Measurements from ENCODE around the gene BSG. TPM values are rescaled to one million over a fixed set of nuclear protein-coding genes. Genes with fewer than 3 reads are reported as not detected.

Gene BSG
- polyA plus RNA-seq, 3 donors from 2014 or later, result 513 to 682 (median 576) TPM

DNA sequence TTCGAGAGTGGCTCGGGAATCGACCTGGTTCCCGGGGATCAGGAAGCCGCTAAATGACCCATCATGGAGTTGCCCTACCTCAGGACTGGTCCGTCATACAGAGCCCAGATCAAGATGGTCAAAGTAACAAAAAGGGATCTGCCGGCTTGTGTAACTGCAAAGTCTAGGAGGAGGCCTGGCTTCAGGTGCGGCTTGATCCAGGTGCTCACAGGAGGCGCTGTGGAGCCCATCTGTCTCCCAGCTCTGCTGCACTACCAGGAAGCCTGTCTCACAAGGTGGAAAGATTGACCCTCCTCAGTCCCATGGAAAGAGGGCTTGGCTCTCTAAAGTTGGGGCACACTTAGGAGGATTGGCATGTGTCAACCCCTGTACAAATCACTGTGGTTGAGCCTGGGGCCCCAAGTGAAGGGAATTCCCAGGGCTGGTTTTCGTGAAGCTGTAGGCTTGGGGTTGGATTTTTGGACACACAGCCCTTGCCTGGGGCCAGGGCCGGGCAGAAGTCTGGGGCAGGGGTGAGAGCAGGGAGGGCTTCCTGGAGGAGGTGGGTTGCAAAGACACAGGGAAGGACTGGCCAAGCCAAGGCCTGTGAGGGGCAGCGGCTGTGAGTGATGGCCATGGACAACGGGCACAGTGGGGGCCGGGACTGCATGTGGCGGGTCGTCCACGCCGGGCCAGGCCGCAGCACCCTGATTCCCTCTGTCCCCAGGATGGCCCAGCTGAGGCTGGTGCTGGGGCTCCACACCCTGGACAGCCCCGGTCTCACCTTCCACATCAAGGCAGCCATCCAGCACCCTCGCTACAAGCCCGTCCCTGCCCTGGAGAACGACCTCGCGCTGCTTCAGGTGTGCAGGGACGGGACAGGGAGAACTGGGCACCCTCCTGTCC lies 24.3 kb upstream of the BSG start:
- H3K36me3 Mint-ChIP-seq, result peaks cover 4 to 8% (median 6%) of the 10 kb centered on the region in 3 donors
- H3K27ac Mint-ChIP-seq, result peak overlapping the region in 4 of 6 donors; percentile 13 to 81 (median 37)
- no peaks in the 10 kb centered on the region for H3K9me3 Mint-ChIP-seq
- peaks cover 25 to 35% of the 10 kb centered on the region in 2 donors for H3K4me1 Mint-ChIP-seq
- DNase-seq, result no peak
- peaks cover 13 to 20% (median 20%) of the 10 kb centered on the region in 3 donors for H3K27me3 Mint-ChIP-seq (ENCODE audit: low read depth in 3 of 3)
- peak overlapping the region in 2 of 5 donors; percentile 25 to 50 for H3K4me3 Mint-ChIP-seq

DNA sequence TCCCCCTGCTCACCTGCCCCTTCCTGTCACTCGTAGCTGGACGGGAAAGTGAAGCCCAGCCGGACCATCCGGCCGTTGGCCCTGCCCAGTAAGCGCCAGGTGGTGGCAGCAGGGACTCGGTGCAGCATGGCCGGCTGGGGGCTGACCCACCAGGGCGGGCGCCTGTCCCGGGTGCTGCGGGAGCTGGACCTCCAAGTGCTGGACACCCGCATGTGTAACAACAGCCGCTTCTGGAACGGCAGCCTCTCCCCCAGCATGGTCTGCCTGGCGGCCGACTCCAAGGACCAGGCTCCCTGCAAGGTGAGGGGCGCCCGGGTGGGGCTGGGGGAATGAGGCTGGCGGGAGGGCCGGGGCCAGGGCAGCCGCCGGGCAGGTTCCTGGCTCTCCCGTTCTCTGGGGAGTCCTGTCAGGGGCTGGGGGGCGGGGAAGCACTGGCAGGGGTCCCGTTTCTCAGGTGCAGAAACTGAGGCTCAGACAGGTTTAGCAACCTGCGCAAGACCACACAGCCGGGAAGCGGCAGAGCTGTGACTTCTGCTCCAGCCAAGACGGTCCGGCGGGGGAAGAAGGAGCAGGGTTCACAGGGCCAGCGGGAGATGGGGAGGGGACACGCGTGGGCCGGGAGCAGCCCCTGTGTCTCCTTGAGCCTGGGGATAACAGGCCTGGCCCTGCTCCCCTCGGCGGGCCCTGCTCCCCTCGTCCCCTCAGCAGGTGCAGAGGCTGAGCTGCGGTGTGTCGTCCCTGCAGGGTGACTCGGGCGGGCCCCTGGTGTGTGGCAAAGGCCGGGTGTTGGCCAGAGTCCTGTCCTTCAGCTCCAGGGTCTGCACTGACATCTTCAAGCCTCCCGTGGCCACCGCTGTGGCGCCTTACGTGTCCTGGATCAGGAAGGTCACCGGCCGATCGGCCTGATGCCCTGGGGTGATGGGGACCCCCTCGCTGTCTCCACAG lies 23.2 kb upstream of the BSG start:
- H3K4me1 Mint-ChIP-seq, result peaks cover 16 to 26% of the 10 kb centered on the region in 2 donors

GRCh38 chr19:554817-555216 lies 17.6 kb upstream of the BSG start:
- Mint-ChIP-seq H3K9me3 (no peaks in the 10 kb centered on the region), H3K4me1 (peaks cover 0 to 2% of the 10 kb centered on the region in 2 donors), H3K36me3 (no peaks in the 10 kb centered on the region), H3K27ac (no peak overlapping the region), H3K27me3 (ENCODE audit: low read depth in 3 of 3) (peaks cover 0 to 4% (median 2%) of the 10 kb centered on the region in 3 donors), H3K4me3 (no peak overlapping the region)
- DNase-seq, result no peak

More for the DNA sequence above, 23.2 kb upstream of the BSG start:
- no peak overlapping the region for H3K27ac Mint-ChIP-seq
- peaks cover 4 to 12% (median 10%) of the 10 kb centered on the region in 3 donors for H3K27me3 Mint-ChIP-seq (ENCODE audit: low read depth in 3 of 3)
- DNase-seq, result no peak
- peaks cover 4 to 8% (median 6%) of the 10 kb centered on the region in 3 donors for H3K36me3 Mint-ChIP-seq
- no peaks in the 10 kb centered on the region for H3K9me3 Mint-ChIP-seq
- H3K4me3 Mint-ChIP-seq, result no peak overlapping the region

DNA sequence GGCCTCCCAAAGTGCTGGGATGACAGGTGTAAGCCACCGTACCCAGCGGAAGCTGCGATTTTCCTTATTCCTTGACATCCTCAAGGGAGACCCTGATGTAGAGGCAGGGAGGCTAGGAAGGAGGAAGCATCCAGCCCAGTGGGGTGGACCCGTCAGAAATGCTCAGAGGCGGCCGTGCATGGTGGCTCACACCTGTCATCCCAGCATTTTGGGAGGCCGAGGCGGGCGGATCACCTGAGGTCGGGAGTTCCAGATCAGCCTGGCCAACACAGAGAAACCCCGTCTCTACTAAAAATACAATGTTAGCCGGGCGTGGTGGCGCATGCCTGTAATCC lies 17.0 kb upstream of the BSG start:
- H3K9me3 Mint-ChIP-seq, result no peaks in the 10 kb centered on the region
- no peaks in the 10 kb centered on the region for H3K36me3 Mint-ChIP-seq
- no peak for DNase-seq
- H3K4me1 Mint-ChIP-seq, result peaks cover 0 to 2% of the 10 kb centered on the region in 2 donors
- H3K27ac Mint-ChIP-seq, result no peak overlapping the region
- peaks cover 0 to 4% (median 2%) of the 10 kb centered on the region in 3 donors for H3K27me3 Mint-ChIP-seq (ENCODE audit: low read depth in 3 of 3)
- H3K4me3 Mint-ChIP-seq, result no peak overlapping the region

DNA sequence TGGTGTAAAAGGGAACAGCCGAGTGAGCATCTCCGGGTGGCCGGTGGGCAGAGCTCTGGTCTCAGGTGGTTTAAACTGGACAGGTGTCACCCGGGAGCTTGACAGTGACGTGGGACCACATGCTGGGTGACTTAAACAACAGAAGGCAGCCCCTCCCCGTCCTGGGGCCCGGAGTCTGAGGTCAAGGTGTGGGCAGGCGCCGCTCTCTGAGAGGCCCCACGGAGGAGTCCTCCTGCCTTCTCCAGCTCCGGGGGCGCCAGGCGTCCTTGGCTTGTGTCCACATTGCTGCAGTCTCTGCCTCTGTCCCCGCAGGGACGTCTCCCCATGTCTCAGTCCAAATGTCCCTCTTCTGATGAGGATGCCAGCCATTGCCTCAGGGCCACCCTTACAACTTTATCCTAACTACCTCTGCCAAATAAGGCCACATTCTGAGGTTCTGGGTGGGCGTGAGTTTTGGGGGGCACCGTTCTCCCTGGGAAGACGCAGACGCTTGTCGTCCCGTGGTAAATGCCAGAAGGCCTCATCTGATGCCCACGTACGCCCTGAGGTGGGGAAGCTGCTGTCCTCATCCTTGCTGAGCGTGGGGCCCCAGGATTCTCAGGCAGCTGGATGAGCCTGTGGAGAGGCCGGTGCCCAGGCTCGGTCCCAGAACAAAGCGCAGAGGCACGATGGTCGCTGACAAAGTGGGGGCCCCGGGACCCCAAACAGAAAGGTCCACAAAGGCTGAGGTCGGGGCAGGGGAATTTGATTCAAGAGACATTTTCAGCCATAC lies 15.6 kb upstream of the BSG start:
- Mint-ChIP-seq H3K4me1 (peaks cover 0 to 2% of the 10 kb centered on the region in 2 donors), H3K9me3 (no peaks in the 10 kb centered on the region), H3K4me3 (no peak overlapping the region), H3K36me3 (no peaks in the 10 kb centered on the region), H3K27ac (no peak overlapping the region), H3K27me3 (ENCODE audit: low read depth in 3 of 3) (peaks cover 0 to 2% (median 0%) of the 10 kb centered on the region in 3 donors)
- no peak for DNase-seq

DNA sequence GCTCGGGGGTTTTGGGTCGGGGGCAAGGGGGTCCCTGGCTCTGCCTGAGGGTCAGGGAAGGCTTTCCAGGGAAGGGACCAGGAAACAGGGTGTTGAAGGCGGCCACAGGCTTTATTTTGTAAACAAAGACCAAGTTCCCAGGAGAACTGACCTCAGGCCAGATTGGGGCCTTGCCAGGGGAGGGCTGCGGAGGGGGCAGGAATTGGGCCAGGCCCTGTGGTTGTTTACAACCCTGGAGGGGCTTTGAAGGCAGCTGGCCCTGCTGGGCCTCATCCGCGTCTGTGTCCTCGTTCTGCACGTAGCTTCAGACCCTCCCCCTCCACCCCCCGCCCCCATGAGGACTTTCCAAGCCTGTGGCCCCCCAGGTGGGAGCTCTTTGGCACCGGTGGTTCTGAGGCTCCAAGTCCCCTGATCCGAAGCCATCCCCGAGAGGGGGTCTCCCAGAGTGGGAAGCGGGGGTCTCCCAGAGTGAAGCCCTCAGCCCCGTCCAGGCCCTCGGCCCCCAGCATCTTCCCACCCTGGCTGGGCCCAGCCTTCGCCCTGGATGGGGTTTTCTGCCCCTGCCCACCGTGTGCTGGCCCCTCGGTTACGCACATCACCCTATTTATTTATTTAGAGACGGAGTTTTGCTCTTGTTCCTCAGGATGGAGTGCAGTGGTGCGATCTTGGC lies 13.5 kb upstream of the BSG start:
- no peaks in the 10 kb centered on the region for H3K9me3 Mint-ChIP-seq
- H3K27ac Mint-ChIP-seq, result no peak overlapping the region
- H3K27me3 Mint-ChIP-seq (ENCODE audit: low read depth in 3 of 3), result peaks cover 0 to 5% (median 0%) of the 10 kb centered on the region in 3 donors
- no peak for DNase-seq
- H3K4me3 Mint-ChIP-seq, result no peak overlapping the region
- peaks cover 0 to 2% of the 10 kb centered on the region in 2 donors for H3K4me1 Mint-ChIP-seq
- peaks cover 0 to 4% (median 0%) of the 10 kb centered on the region in 3 donors for H3K36me3 Mint-ChIP-seq

DNA sequence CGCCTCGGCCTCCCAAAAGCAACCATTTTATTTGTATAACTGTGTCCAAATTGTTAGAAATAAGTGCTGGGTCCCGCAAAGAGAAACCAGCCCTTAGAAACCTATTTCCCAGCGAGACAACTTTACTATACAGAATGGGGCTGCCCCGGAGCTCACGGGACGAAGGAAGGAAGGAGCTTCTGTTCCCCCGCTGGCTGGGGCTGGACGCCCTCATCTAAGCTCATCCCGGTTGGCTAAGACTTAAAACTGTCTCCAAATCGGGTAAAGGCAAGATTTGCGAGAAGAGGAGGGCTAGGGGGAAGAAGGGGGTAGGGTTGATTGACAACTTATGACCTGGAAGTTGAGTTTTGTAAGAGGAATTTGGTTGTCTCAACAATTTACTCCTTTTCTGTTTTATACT lies 12.3 kb upstream of the BSG start:
- H3K4me3 Mint-ChIP-seq, result no peak overlapping the region
- H3K4me1 Mint-ChIP-seq, result peaks cover 0 to 2% of the 10 kb centered on the region in 2 donors
- no peaks in the 10 kb centered on the region for H3K9me3 Mint-ChIP-seq
- DNase-seq, result no peak
- H3K27ac Mint-ChIP-seq, result no peak overlapping the region
- peaks cover 0 to 4% (median 0%) of the 10 kb centered on the region in 3 donors for H3K36me3 Mint-ChIP-seq
- H3K27me3 Mint-ChIP-seq (ENCODE audit: low read depth in 3 of 3), result peaks cover 0 to 5% (median 0%) of the 10 kb centered on the region in 3 donors

GRCh38 chr19:566403-566802 lies 6.0 kb upstream of the BSG start:
- Mint-ChIP-seq H3K4me3 (peak overlapping the region in 1 of 5 donors; percentile 29), H3K27me3 (ENCODE audit: low read depth in 3 of 3) (peaks cover 21 to 24% (median 22%) of the 10 kb centered on the region in 3 donors), H3K27ac (peak overlapping the region in 1 of 6 donors; percentile 35), H3K4me1 (peaks cover 9 to 13% of the 10 kb centered on the region in 2 donors), H3K9me3 (no peaks in the 10 kb centered on the region), H3K36me3 (peaks cover 0 to 4% (median 0%) of the 10 kb centered on the region in 3 donors)
- DNase-seq, result no peak

DNA sequence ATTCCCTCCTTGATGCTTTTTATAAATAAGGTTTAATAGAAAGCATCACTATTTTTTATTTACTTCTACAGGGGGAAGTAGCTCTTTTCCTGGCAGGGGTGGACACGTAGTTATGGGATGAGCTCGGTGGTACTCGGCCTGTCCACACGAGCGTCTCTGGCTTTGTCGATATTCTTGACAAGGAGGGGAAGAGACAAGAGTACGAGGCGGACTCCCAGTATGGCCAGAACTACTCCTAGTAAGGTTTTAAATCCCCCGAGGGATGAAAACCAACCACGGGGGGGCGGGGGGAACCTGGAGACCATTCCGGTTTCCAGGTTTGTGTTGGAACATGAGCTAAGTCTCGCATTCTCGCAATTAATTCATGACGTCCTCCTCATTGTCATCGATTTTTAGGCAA lies 5.6 kb upstream of the BSG start:
- Mint-ChIP-seq H3K27ac (peak overlapping the region in 2 of 6 donors; percentile 24 to 35), H3K9me3 (no peaks in the 10 kb centered on the region), H3K36me3 (peaks cover 0 to 4% (median 0%) of the 10 kb centered on the region in 3 donors), H3K4me3 (no peak overlapping the region), H3K27me3 (ENCODE audit: low read depth in 3 of 3) (peaks cover 23 to 29% (median 26%) of the 10 kb centered on the region in 3 donors), H3K4me1 (peaks cover 13 to 18% of the 10 kb centered on the region in 2 donors)
- no peak for DNase-seq

- H3K4me3 Mint-ChIP-seq, result peak overlapping the region in 1 of 5 donors; percentile 5
- peaks cover 15 to 23% of the 10 kb centered on the region in 2 donors for H3K4me1 Mint-ChIP-seq
- H3K27ac Mint-ChIP-seq, result no peak overlapping the region
- peaks cover 26 to 32% (median 27%) of the 10 kb centered on the region in 3 donors for H3K27me3 Mint-ChIP-seq (ENCODE audit: low read depth in 3 of 3)
- H3K9me3 Mint-ChIP-seq, result no peaks in the 10 kb centered on the region
- H3K36me3 Mint-ChIP-seq, result peaks cover 0 to 2% (median 0%) of the 10 kb centered on the region in 3 donors
- DNase-seq, result no peak
Measured at GRCh38 chr19:567296-567900, 5.0 kb upstream of the BSG start.

DNA sequence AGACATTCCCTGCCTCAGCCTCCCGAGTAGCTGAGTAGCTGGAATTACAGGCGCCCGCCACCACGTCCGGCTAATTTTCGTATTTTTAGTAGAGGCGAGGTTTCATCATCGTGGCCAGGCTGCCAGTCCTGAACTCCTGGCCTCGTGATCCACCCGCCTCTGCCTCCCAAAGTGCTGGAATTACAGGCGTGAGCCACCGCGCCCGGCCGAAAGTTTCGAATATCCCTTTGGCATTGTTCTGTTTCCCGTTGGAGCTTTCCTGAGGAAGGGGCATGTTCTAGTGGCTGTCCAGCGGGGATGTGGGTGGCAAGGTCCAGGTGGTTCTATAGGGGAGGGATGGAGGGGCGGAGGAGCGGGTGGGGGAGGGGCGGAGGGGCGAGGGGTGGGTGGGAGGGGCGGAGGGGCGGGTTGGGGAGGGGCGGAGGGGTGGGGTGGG lies 2.1 kb upstream of the BSG start:
- H3K27ac Mint-ChIP-seq, result peak overlapping the region in 4 of 6 donors; percentile 86 to 93 (median 90)
- no peaks in the 10 kb centered on the region for H3K9me3 Mint-ChIP-seq
- H3K36me3 Mint-ChIP-seq, result no peaks in the 10 kb centered on the region
- peak overlapping the region in 4 of 5 donors; percentile 64 to 84 (median 76) for H3K4me3 Mint-ChIP-seq
- peaks cover 24 to 35% (median 26%) of the 10 kb centered on the region in 3 donors for H3K27me3 Mint-ChIP-seq (ENCODE audit: low read depth in 3 of 3)
- DNase-seq, result no peak
- H3K4me1 Mint-ChIP-seq, result peaks cover 36 to 40% of the 10 kb centered on the region in 2 donors

DNA sequence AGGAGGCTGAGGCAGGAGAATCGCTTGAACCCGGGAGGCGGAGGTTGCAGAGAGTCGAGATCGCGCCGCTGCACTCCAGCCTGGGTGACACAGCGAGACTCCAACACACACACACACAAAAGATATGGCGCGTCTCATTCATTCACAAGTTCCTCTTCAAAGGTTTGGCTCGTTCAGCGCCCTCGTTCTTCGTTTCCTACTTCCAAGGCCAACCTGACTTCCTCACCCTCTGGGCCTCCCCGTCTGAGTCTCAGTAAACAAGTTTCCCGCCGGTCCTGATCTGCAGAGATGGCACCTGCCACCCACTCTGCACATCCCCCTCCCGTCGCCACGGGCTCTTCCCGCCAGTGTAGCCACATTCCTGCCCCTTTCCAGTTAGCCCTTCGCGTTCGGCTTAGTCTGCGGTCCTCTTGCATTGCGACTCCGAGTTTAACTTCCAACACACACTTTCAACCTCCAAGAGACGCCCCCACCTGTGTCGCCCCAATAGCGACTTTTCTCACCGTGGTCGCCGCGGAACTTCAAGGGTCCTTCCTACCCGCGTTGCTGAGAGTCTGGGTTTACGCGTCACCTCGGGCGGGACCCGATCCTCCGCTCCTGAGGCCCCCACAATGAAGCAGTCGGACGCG lies 1.3 kb upstream of the BSG start:
- H3K9me3 Mint-ChIP-seq, result no peaks in the 10 kb centered on the region
- H3K27ac Mint-ChIP-seq, result peak overlapping the region; percentile 96 to 99 (median 97)
- H3K4me1 Mint-ChIP-seq, result peaks cover 37 to 40% of the 10 kb centered on the region in 2 donors
- peaks cover 24 to 33% (median 26%) of the 10 kb centered on the region in 3 donors for H3K27me3 Mint-ChIP-seq (ENCODE audit: low read depth in 3 of 3)
- DNase-seq, result peak; percentile 50 to 67 (median 54)
- no peaks in the 10 kb centered on the region for H3K36me3 Mint-ChIP-seq
- H3K4me3 Mint-ChIP-seq, result peak overlapping the region; percentile 89 to 97 (median 91)

Data from immature natural killer cell (primary cell).